ENCODE data around the gene GALK1.

DNA sequence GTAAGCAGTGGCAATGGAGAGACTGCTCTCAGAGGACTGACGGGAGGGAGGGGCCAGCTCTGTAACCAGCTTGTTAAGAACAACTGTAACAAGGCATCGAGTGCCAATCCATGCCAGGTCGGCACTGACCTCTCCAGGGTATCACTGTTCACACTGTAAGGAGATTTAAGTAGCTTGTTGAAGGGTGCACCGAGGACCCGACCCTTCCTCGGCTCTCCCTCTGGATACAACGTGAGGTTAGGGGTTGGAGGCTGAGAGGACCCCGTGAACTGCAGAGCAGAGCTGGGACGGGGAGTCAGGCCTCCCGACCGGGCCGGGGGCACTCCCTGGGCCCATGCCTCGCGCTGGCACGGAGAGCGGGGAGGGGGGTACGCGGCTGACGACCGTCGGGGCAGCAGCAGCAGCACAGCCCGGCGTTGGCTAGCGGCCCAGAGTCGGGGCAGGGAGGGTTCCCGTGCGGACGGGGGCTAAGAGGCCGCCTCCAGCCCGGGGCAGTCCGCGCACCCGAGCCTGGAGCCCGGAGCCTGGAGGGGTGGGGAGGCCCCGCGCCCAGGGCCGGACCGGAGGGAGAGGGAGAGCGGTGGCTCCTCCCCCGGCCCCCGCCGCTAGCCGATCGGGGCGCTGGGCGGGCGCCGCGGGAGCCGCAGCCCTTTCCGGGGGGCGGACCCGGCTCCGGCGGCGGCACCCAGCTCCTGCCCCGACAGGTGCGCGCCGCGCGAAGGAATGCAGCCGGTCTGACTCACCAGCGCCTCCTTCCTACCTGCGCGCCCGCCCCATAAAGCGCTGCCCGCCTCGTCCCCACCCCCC, 44.1 kb downstream of the GALK1 start, which contains the start of gene ITGB4:
- TF ChIP-seq EZH2 (IDR thresholded peaks at IDR 0.05; ENCODE audit: borderline replicate concordance, low read length), result no peak
- TF ChIP-seq, protein P1, sequence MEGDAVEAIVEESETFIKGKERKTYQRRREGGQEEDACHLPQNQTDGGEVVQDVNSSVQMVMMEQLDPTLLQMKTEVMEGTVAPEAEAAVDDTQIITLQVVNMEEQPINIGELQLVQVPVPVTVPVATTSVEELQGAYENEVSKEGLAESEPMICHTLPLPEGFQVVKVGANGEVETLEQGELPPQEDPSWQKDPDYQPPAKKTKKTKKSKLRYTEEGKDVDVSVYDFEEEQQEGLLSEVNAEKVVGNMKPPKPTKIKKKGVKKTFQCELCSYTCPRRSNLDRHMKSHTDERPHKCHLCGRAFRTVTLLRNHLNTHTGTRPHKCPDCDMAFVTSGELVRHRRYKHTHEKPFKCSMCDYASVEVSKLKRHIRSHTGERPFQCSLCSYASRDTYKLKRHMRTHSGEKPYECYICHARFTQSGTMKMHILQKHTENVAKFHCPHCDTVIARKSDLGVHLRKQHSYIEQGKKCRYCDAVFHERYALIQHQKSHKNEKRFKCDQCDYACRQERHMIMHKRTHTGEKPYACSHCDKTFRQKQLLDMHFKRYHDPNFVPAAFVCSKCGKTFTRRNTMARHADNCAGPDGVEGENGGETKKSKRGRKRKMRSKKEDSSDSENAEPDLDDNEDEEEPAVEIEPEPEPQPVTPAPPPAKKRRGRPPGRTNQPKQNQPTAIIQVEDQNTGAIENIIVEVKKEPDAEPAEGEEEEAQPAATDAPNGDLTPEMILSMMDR (IDR thresholded peaks at IDR 0.05; ENCODE audit: low read length), result no peak
